Measurements from ENCODE around the gene LAMC2.
A peak's percentile ranks its signal among the peaks of the same experiment; 100 is the strongest.
"Not testable (repeated sequence)": the region's sequence is repeated elsewhere in the genome, so short reads cannot be mapped to it uniquely, and the experiment has no call there.

LAMC2 gene

GRCh38 chr1:183185941-183186490, at the start of gene LAMC2:
Gene LAMC2, plus strand, starts transcription at chr1:183186264. Its CDS starts 89 bp downstream, at chr1:183186353.
- DNase-seq (ENCODE audit: low read depth) = no peak

GRCh38 chr1:183137782-183138181, 48.3 kb upstream of the LAMC2 start:
- no peak for DNase-seq (ENCODE audit: low read depth)

- DNase-seq (ENCODE audit: low read depth) = no peak
These were observed 47.8 kb upstream of the LAMC2 start for GRCh38 chr1:183138301-183138700.

- DNase-seq (ENCODE audit: low read depth) = no peak
These were observed 46.7 kb upstream of the LAMC2 start for GRCh38 chr1:183139281-183139942.

- no peak for DNase-seq (ENCODE audit: low read depth)
These were observed 45.4 kb upstream of the LAMC2 start for GRCh38 chr1:183140633-183141032.

GRCh38 chr1:183142171-183142570, 43.9 kb upstream of the LAMC2 start:
- DNase-seq (ENCODE audit: low read depth) = no peak

GRCh38 chr1:183143576-183144315, 42.3 kb upstream of the LAMC2 start:
- DNase-seq (ENCODE audit: low read depth) = no peak

- no peak for DNase-seq (ENCODE audit: low read depth)
These were observed 41.3 kb upstream of the LAMC2 start for GRCh38 chr1:183144752-183145151.

GRCh38 chr1:183147735-183148134, 38.3 kb upstream of the LAMC2 start:
- no peak for DNase-seq (ENCODE audit: low read depth)

GRCh38 chr1:183148599-183148998, 37.5 kb upstream of the LAMC2 start:
- no peak for DNase-seq (ENCODE audit: low read depth)

GRCh38 chr1:183149273-183149672, 36.8 kb upstream of the LAMC2 start:
- DNase-seq (ENCODE audit: low read depth) = no peak

- DNase-seq (ENCODE audit: low read depth) = not testable (repeated sequence)
These were observed 36.0 kb upstream of the LAMC2 start for GRCh38 chr1:183150032-183150431.

- DNase-seq (ENCODE audit: low read depth) = no peak
These were observed 35.6 kb upstream of the LAMC2 start for GRCh38 chr1:183150445-183150844.

GRCh38 chr1:183152180-183152579, 33.9 kb upstream of the LAMC2 start:
- DNase-seq (ENCODE audit: low read depth) = no peak

- no peak for DNase-seq (ENCODE audit: low read depth)
These were observed 30.1 kb upstream of the LAMC2 start for GRCh38 chr1:183155939-183156338.

GRCh38 chr1:183159960-183160359, 26.1 kb upstream of the LAMC2 start:
- no peak for DNase-seq (ENCODE audit: low read depth)

- no peak for DNase-seq (ENCODE audit: low read depth)
These were observed 24.7 kb upstream of the LAMC2 start for GRCh38 chr1:183161391-183161790.

- DNase-seq (ENCODE audit: low read depth) = peak; percentile 96
These were observed 22.7 kb upstream of the LAMC2 start for GRCh38 chr1:183163316-183163715.

- peak; percentile 84 for DNase-seq (ENCODE audit: low read depth)
These were observed 21.7 kb upstream of the LAMC2 start for GRCh38 chr1:183164340-183164739.

GRCh38 chr1:183164963-183165362, 21.1 kb upstream of the LAMC2 start:
- DNase-seq (ENCODE audit: low read depth) = no peak

- DNase-seq (ENCODE audit: low read depth) = no peak
These were observed 20.6 kb upstream of the LAMC2 start for GRCh38 chr1:183165456-183165855.

GRCh38 chr1:183166454-183166853, 19.6 kb upstream of the LAMC2 start:
- no peak for DNase-seq (ENCODE audit: low read depth)

GRCh38 chr1:183167676-183168075, 18.4 kb upstream of the LAMC2 start:
- no peak for DNase-seq (ENCODE audit: low read depth)
